HG03196 (cell line): ENCODE data around the gene H3-3A.

Experiments
- ATAC-seq: cut with Tn5 transposase; IDR thresholded peaks from one replicate; pipeline ENCODE4 v1.9.1; 2021; ENCODE audit not compliant: unreplicated experiment

Gene H3-3A

DNA sequence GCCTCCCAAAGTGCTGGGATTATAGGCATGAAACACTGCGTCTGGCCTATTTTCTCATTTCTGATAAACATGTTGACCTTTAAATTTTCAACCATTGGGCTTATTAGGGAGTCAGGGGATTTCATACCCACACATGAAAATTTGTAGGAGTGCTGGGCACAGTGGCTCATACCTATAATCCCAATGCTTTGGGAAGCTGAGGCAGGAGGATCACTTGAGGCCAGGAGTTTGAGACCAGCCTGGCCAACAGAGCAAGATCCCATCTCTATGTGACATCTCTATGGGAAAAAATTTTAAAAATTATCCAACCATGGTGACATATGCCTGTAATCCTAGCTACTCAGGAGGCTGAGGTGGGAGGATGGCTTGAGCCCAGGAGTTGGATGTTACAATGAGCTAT, 10.5 kb upstream of the H3-3A start:
- no peak for ATAC-seq

DNA sequence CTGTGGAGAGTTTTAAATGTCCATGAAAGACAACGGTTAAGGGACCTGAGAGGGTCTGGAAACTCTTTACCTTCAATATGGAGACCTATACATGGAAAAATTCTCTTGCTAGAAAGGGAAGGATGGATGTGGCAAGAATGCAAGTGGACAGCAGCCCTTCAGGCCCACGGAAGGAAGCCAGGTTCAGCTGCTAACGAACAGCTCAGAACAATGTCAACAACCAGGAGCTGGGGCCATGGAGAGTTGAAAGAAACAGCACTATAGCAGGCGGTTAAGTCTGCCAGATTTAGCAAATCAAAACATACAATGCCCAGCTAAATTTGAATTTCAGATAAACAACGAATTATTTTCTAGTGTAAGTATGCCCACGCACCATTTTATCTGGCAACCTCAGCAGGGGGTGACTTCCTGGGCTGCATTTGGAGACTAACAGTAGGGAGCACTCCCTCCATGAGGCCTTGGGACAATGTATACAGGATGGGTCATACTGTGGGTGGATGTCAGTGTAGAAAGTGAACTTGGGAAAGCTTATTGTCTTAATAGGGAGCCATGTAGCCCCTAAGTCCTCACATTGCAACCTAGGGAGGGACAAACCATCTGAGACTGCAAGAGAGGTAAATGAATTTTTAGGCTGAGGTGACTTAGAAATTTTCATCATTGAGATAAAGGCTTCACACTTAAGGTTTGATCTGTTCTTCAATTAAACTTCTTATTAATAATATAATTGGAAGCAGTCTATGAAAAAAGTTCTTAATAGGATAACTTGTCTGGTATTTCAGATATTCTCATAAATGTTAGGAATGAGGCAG, 7.8 kb upstream of the H3-3A start:
- ATAC-seq: no peak

DNA sequence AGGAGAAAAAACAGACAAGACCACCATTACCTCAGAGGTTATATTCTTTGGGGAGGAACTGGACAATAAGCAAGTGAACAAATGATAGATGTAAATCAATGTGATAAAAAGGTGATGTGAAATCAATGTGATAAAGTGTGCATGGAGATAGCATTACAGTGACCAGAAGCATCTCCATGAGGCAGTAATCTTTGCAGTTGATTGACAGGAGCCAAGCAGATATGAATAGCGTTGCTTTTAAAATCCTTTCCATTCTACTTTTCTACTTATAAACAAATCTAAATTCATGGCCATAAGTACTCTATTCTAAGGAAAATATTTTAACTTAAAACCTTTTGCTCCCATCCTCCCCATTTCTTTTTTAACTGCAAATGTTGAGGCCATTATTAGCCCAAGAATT, 2.8 kb upstream of the H3-3A start:
- no peak for ATAC-seq

DNA sequence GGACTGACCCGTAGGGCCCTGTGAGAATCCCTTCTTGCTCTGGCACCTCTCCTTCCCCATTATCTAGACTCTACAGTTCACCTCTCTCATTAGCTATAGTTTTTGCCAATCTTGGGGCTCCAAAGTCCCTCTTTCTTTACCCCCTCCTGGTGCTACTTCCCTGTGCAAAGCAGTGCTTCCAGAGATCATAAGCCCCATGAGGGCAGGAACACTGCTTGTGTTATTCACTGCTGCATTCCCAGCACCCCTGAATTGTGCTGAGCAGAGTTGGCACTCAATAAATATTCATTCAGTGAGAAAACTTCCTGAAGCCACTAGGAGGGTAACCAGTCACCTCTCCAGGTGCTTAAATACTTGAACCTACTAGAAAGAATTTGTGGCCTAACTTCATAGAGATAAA, 2.1 kb upstream of the H3-3A start:
- ATAC-seq: no peak

DNA sequence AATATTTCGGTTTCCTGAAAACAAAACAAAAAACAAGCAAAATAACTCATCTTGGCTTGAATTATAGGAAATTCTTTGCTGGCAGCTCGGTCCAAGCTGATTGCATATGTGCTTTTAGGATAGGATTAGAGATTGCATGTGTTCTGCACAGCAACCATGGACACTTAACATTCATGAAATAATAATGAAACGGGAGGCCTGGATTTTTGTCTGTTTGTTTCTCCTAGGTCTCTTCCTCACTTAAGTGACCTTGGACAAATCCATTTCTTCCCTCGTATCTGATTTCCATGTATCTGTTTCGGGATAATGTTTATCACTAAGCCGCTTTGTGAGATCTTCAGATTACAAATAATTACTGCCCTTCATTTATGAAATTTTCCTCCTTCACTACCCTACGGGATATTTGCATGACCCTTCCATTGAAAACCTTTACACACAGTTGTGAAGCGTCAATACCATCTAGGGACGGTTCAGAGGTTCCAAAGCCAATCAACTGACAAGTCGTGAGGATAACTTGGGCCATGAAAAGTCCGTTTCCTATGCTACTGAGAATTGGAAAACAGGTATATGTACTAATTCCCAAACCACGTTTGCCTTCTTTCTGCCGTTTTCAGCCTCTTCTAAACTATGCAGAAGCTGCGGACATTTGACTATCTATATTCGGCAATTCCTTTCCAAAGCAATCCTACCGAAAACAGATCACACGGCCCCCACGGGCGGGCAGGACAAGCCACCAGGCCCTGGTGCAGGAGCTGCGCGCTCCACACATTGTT, 1.3 kb upstream of the H3-3A start:
- ATAC-seq: no peak

DNA sequence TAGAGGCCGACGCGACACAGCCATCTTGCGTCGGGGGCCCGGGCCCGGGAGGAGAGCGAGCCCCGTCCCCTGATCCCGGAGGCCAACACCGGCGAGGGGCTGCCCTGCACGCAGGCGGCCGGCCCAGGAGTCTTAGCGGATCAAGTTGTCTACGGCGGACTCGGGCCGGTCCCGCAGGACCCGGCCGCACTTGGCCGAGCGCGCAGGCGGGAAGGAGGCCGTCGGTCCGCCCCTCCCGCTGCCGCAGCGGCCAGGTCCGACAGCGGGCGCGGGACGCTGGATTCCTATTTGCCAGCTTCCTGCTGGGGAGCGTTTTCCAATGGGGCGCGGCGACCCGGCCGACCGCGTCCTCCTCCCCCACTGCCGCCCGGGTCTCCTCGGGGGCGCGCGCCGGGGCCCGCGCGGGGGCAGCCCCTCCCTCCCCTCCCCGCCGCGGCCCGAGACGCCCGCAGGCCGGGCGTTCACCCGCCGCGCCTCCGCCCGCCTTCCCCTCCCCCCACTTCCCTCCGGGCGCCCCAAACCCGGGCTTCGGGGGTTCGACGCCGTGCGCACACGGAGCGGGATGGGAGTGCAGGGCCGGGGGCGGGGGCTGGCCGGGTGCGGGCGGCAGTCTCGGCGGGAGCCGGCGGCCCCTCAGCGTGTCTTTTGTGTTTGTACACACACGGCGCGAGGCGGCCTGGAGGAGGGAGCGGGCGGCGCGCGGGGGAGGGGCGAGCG, 517 bp upstream of the H3-3A start:
- peak; percentile 45 for ATAC-seq

DNA sequence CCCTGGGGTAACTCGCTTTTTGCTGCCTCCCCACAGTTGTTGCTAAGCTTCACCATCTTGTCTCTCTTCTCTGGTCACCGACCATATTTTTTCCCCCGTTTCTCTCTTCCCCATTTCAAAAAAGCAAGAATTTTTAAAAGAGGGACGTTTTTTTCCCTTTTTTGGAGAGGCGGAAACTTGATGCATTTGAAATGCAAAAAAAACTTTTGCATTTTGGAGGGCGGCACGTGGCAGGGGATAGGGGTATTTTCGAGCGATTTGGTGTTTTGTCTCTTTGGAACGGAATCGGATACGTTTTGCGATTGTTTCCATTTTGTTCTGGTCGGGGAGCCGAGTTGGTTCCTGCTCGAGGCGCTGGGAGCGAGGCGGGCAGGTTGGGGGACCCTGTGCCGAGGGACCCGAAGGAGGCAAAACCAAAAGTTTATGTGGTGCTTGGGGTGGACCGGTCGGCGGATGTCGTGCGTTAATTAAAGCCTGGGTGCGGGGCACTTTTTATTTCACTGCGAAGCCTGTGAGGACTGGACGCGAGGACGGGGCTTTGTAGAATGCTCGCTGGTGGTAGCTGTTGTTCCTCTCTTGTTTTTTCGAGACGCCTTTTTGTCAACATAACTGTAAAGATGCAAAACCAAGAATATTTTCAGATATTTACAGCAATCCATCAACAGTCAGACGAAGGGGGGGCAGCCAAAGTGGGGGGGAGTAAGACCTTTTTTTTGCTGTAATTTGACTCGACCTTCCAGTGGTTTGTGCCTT, 884 bp downstream of the H3-3A start:
- peak; percentile 20 for ATAC-seq

DNA sequence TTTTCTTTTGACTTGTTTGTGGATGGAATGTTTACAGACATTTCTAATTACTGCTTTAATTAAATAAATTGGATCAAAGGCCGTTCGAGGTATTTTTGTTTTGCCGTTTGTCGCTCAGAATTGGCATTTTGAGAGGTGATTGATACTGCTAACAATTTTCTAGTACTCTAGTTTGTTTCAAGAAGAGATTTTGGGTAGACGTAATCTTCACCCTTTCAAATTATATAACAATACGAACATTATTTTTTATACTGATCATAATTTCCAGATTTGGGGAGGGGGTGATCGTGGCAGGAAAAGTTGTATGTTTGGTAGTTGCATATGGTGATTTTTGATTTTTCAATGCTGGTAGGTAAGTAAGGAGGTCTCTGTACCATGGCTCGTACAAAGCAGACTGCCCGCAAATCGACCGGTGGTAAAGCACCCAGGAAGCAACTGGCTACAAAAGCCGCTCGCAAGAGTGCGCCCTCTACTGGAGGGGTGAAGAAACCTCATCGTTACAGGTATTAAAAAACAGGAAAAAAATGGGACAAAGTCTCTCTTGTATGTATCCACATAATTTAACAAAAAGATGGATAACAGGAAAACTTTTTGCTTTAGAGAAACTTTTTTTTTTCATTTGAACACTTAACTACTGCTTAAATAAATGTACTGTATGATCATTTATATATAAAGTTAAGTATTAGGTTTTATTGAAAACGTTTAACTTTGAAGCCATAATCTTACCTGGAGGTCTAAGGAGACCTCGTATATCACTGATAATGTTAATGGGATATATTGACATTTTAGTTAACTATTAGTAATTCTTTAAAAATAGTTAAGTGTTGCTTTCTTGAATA, 1.7 kb downstream of the H3-3A start:
- ATAC-seq: no peak

DNA sequence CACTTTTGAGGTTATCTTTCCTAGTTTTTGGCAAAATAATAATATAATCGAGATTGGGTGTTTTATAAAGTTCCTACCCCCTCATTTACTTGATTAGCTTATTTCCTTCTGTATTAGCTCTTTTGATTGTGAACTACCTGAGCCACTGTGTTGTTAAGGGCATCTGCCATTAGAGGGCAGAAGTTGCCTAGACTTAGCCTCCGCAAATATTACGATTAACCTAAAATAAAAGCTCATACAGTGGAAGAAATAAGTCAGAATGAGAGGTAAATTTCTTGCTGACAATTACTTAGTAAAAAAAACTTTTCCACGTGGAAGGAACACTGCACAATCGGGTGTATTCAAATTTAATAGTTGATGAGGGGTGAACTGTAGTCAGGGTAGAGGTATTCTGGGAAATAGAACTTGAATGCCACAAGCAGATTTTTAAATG, 2.3 kb downstream of the H3-3A start:
- ATAC-seq: no peak

DNA sequence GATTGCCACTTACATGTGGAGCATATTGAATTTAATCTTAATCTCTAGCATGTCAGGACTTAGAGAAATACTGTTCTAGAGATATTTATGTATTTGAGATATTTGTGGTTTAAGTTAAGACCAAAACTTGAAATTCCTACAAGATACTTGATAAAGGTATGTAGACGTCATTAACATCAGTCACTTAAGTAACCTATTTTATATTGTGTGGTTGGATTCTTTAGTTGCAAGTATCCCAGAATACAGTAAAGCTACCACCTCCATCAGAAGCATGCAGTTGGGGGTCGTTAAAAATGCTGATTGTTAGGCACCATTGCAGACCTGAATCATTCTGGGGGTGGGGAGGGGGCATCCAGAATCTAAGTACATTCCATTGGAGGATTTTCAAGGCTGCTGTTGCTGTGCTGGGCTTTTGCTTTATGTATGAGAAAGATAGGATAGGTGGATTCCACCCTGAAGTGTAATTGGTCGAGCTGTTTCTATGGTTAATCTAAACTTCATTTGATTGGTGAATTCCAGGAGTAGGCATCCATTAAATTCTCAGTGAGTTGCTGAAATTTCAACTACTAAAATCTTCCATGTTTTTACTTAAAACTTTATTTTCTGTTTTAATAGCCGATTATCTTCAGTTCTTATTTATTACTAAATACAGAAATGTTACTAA, 4.0 kb downstream of the H3-3A start:
- ATAC-seq: no peak

DNA sequence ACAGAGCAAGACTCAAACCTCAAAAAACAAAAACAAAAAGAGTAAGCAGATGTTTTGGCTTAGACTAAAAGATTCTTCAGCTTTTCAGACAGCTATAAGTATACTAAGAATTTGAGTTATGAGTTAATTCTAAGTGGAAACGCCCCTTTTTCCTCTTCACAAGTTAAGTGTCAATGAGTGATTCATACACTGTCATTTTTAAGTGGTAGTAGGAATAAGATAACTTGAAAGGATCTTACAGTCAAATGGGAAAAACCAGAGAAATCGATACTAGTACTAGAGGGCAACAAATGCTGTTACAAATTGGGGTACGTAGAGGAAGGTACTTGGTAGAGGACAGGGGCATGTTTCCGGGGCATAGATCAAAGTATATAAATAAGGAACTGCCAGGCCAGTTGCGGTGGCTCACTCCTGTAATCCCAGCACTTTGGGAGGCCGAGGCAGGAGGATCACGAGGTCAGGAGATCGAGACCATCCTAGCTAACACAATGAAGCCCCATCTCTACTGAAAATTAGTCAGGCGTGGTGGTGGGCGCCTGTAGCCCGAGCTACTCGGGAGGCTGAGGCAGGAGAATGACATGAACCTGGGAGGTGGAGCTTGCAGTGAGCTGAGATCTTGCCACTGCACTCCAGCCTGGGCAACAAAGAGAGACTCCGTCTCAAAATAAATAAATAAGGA, 7.4 kb downstream of the H3-3A start:
- no peak for ATAC-seq

DNA sequence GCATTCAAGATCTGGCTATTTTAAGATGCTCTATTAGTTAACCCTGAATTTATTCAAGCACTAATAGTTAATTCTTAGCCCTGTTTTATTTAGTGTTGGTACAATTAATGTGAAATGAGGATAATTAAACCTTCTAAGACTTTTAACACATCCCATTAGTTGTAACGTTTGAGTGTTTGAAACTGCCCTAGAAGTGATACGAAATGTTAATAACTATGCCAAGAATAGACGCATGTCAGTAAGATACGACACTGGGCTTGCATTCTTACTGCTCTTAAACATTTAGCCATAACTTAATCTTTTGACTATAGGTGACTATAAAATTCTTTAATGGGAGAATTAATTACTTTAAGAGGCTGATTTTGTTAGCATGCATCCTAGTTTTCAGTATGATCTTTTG, 9.8 kb downstream of the H3-3A start:
- ATAC-seq: no peak

DNA sequence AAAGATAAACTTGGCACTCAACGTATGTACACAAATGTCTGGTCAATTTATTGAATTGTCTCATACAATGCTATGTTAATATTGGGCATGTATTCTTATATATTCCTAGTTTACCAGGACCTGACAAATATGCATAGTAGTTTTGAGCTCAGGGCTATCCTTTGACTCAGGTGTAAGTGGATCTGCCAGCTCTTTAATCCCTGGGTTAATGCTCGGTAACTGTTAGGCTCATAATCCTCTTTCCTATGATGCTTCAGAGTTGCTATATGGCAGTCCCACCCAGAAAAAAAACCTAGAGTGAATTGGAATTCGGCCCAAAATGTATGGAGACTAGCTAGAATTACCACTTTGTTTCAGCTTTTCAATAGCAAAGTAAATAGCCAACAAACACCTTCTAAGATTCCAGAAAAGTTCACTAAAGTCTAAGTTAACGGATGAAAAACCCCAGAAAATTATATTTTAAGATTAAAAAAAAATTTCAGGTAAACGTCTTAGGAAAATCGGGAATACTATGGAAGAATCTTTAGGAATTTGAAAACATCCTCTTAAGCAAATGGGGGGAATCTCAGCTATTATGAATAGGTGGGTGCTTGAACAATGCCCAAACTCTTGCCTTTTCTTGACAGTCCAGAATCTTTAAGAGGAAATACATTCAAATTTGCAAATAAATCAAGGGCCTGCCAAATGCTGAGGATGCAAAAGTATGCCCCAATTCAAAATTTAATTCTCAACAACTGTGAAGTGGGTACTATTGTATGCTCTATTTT, 10.9 kb downstream of the H3-3A start:
- ATAC-seq: no peak

DNA sequence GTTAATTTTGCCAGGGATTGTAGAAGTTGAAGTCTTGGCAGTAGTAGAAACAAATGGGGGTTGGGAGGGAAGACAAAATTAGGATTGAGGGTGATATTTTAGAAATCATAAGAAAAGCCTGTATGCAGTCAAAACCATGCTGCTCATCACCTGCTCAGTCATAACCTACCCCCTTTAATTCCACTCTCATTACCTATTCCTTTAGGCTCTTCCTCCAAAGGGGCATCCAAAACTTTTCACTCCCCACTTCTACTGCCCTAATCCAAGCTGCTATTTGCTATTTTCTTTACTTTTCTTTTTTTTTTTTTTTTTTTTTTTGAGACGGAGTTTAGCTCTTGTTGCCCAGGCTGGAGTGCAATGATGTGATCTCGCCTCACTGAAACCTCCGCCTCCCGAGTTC, 11.5 kb downstream of the H3-3A start:
- ATAC-seq: no peak

DNA sequence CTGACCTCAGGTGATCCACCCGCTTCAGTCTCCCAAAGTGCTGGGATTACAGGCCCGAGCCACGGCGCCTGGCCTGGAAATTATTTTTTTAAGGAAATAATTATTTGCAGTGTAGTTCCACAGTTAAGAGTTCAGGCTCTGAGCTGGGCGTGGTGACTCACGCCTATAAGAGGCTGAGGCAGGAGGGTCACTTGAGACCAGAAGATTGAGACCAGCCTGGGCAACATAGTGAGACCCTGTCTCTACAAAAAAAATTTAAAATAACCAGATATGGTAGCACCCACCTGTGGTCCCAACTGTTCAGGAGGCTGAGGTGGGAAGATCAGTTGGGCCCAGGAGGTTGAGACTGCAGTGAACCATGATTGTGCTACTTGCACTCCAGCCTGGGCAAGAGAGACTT, 13.9 kb downstream of the H3-3A start:
- no peak for ATAC-seq

DNA sequence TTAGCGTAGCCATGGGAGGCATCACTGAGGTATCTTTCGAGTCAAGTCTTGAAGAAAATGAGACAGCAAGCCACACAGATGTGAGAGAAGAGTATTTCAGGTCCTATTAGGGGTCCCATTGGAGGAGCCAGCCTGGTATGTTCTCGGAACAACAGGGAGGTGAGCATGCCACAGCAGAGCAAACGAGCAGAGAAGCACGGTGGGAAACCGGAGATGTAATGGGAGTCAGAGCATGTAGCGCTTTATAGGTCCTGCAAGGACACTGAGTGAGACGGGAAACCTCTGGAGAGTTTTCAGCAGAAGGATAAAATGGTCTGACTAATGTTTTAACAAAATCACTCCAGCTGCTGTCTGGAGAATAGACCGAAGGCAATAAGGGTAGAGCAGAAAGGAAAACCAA, 15.9 kb downstream of the H3-3A start:
- ATAC-seq: no peak

DNA sequence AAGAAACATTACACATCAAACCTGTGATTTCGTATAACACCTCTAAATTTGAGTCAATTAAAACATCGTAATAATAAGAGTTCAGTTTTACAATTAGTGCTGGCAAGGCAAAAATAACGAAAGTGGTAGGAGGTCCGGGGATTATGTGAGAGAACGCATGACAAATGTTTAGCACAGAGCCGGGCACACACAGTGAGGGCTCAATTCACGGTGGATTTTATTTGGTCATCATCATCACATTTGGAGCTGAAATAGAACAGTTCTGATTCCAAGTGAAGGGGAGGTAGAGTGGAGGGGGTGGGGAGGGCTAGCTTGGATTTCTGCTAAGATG, 20.0 kb downstream of the H3-3A start:
- ATAC-seq: no peak

DNA sequence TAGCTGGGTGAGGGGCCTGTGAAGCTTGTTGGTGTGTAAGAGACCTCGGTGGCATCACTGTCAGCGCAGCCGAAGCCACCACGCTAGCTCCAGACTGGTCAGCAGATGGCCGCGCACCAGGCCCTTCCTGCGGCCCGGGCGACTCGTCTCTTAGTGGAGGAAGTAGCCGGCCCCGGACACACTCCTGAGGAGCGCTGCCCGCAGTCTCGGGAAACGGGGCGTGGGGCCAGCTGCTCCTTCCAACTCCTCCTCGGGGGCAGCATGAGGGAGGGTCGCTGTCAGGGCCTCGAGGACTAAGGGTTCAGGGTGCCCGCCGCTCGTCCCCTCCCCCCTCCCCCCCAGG, 20.4 kb downstream of the H3-3A start:
- ATAC-seq: peak; percentile 11
